Stimulated activated CD4-positive, alpha-beta T cell treated with anti-CD3 and anti-CD28 coated beads, TNF-alpha, amount 100 ng/mL, for 24 hours (primary cell): ENCODE results near the gene FAM3D.

Experiments used
- DNase-seq, 3 experiments: peaks; one replicate each; pipeline ENCODE4 v3.0.0-alpha.2; 2020; ENCODE audit warnings: low read depth in 3 of 3

FAM3D gene

GRCh38 chr3:58594117-58594516, 72.5 kb downstream of the FAM3D start:
- no peak for DNase-seq

GRCh38 chr3:58591517-58592510, 74.8 kb downstream of the FAM3D start:
- DNase-seq: no peak

GRCh38 chr3:58588030-58588614, 78.5 kb downstream of the FAM3D start:
- DNase-seq: no peak

- no peak for DNase-seq
Measured at GRCh38 chr3:58586776-58587192, 79.8 kb downstream of the FAM3D start.

- no peak for DNase-seq
Measured at GRCh38 chr3:58585994-58586393, 80.6 kb downstream of the FAM3D start.

GRCh38 chr3:58585005-58585786, 81.4 kb downstream of the FAM3D start:
- peak; percentile 13 to 56 (median 28) for DNase-seq

- no peak for DNase-seq
Measured at GRCh38 chr3:58584690-58585004, 81.9 kb downstream of the FAM3D start.
